ENCODE data around the gene KRTAP5-1.

The KRTAP5-1 gene

DNA sequence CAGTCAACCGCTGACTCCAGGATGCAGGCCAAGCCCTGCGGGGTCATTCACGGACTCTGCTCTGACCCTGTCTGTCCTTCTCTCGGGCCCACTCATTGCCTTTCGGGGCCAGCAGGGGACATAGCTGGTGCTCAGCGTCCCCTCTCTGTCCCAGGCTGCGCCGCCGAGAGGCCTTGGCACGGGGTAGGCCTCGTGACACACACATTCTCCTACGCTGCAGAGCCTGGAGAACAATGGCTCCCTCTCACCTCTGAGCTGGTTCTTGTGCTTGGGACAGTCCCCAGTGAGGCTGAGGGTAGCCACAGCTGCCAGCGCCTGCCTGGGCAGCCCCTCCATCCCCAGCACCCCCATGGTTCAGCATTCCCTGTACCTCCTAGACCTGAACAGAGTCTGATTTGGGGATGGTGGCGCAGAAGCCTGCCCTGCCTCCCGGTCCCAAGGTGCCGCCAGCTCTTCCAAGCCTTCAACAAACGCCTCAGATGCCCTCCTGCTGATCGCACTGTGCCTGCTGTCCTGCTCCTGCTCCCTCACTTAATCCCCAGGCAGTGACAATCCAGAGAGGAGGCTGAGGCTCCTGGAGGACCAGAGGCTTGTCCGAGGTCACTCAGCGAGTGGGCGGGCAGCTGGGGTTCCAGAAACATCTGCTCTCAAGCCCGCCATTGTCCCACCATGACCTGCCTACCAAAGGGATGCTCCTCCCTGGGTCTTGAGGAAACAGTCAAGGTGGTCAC lies 43.4 kb downstream of the KRTAP5-1 start:
- peak; percentile 69 to 77 for DNase-seq

DNA sequence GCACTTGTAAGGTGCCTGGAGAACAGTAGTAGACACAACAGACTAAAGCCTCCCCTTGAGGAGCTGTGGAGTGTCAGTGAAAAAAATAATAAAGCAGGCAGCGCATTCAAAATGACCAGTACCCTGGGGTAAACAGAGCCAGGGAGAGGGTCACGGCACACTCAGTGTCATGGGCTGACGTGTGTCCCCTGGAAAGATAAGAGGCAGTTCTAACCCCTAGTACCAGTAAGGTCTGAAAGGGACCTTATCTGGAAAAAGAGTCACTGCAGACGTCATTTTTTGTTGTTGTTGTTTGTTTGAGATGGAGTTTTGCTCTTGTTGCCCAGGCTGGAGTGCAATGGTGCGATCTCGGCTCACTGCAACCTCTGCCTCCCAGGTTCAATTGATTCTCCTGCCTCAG lies 45.0 kb downstream of the KRTAP5-1 start:
- no peak for DNase-seq

DNA sequence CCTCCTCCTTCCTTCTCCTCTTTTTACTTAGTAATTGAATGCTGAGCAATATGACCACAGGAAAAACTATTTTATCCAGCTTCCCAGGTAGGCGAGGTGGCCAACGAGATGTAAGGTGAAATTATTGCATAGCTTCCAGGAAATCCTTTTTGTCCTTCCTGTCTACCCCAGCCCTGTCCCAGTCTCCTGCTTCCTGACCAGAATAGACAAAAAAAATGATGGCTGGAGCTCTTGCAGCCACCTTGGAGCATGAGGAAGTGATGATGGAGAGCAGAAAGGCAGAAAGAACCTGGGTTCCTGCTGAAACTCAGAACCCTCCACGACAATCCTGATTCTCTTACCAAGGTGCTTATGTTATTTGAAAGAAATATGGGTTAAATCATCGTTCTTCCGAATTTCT lies 46.9 kb downstream of the KRTAP5-1 start:
- DNase-seq, result no peak

DNA sequence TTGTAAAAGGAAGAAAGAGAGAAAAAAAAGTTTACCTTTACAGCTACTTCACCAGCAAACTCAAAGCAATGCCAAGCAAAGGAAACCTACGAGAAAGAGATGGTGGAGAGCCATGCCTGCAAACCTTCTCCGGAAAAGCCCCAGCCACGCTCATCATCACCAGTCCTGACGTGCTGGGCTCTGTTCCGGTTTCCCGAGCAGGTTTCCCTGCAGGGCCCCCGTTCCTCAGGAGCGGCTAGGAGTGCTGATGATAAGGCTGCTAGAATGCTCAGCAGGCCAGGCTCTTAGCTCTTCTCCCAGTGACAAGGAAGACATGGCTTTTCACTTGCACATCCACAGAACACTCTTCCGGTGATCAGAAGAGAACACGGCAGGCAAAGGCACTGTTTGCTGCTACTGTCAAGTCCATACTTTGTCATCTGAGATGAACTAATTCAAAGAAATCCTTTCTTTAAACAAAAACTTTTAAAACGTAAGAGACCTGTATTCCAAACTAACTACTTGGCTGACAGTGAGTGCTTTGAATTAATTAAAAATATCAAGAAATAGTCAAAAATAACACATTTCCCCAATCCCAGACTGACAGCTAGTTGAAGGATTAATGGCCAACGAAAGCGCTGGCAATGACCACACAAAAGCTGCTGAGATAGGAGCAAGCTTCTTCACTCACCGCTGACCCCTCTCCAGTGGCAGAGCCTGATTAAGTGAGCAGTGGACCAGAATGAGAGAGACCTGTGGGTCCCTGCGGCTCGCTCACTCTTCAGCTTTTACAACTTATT lies 48.8 kb downstream of the KRTAP5-1 start:
- no peak for DNase-seq

GRCh38 chr11:1534682-1535081 lies 50.4 kb downstream of the KRTAP5-1 start:
- DNase-seq, result no peak

Measured in hippocampal formation (tissue), 2 donors.